GM10248 (cell line): ENCODE measurements around the gene TCF7L2.

ENCODE experiments used
- CTCF ChIA-PET: fragments of 300-600 bp; sonication (Branson Sonifier 250); formaldehyde crosslinking; extraction: SDS; loops from one replicate; lab custom pipeline; 2021; ENCODE audit warnings: antibody characterized with exemption; lab: Yijun Ruan, JAX
- POLR2A ChIA-PET: fragments of 350-650 bp; sonication (Branson Sonifier 250); formaldehyde crosslinking; extraction: SDS; loops from one replicate; lab custom pipeline; 2020; ENCODE audit warnings: antibody characterized with exemption; lab: Yijun Ruan, JAX
- DNase-seq: peaks from one replicate; pipeline ENCODE4 v3.0.0; 2012; ENCODE audit errors: extremely low spot score
- CTCF ChIP-seq: IDR thresholded peaks from 2 replicates; pipeline ENCODE4 v1.5.1; 2012; ENCODE audit warnings: mild to moderate bottlenecking, low read depth; ENCODE audit errors: extremely low read depth, missing control alignments, control extremely low read depth

Gene TCF7L2

GRCh38 chr10:113027574-113028455 is 77.8 kb downstream of the TCF7L2 start:
- DNase-seq = no peak
- CTCF ChIA-PET = interaction anchor here (1.2 kb wide), 1 partner anchor 33 kb away, joined by 3 read pairs; no protein-coding TSS in a partner anchor
- POLR2A ChIA-PET = no interaction called here
- TF ChIP-seq CTCF = no peak

GRCh38 chr10:113028456-113029440 is 78.7 kb downstream of the TCF7L2 start:
- no peak for TF ChIP-seq CTCF
- DNase-seq = no peak
- ChIA-PET POLR2A (no interaction called here), CTCF (interaction anchor here (1.2 kb wide), 1 partner anchor 32 kb away, joined by 3 read pairs; no protein-coding TSS in a partner anchor)

- no peak for DNase-seq
- CTCF ChIA-PET = interaction anchor here (1.0 kb wide), 1 partner anchor 9 kb away, joined by 4 read pairs; no protein-coding TSS in a partner anchor
- no peak for TF ChIP-seq CTCF
- POLR2A ChIA-PET = no interaction called here
Measured at GRCh38 chr10:113030453-113030852, 80.4 kb downstream of the TCF7L2 start.

GRCh38 chr10:113031147-113031546 is 81.1 kb downstream of the TCF7L2 start:
- ChIA-PET POLR2A (no interaction called here), CTCF (interaction anchor here (1.0 kb wide), 1 partner anchor 8 kb away, joined by 4 read pairs; no protein-coding TSS in a partner anchor)
- DNase-seq = no peak
- no peak for TF ChIP-seq CTCF

- no peak for DNase-seq
- TF ChIP-seq CTCF = no peak
- ChIA-PET CTCF (no interaction called here), POLR2A (no interaction called here)
Measured at GRCh38 chr10:113033991-113034390, 83.9 kb downstream of the TCF7L2 start.

GRCh38 chr10:113035732-113036312 is 85.8 kb downstream of the TCF7L2 start:
- ChIA-PET POLR2A (no interaction called here), CTCF (no interaction called here)
- DNase-seq = no peak
- TF ChIP-seq CTCF = no peak
